GM21360 (cell line): ENCODE data around the gene TROAP.
"Not testable (repeated sequence)": the region's sequence is repeated elsewhere in the genome, so short reads cannot be mapped to it uniquely, and the experiment has no call there.

Source experiments
- ATAC-seq: cut with Tn5 transposase; IDR thresholded peaks from one replicate; pipeline ENCODE4 v1.9.1; 2021; ENCODE audit warnings: mild to moderate bottlenecking, moderate library complexity; ENCODE audit not compliant: unreplicated experiment

The TROAP gene

GRCh38 chr12:49330032-49330619 lies 7.1 kb downstream of the TROAP start:
- no peak for ATAC-seq

GRCh38 chr12:49330631-49331379 lies 7.8 kb downstream of the TROAP start:
- ATAC-seq: no peak

DNA sequence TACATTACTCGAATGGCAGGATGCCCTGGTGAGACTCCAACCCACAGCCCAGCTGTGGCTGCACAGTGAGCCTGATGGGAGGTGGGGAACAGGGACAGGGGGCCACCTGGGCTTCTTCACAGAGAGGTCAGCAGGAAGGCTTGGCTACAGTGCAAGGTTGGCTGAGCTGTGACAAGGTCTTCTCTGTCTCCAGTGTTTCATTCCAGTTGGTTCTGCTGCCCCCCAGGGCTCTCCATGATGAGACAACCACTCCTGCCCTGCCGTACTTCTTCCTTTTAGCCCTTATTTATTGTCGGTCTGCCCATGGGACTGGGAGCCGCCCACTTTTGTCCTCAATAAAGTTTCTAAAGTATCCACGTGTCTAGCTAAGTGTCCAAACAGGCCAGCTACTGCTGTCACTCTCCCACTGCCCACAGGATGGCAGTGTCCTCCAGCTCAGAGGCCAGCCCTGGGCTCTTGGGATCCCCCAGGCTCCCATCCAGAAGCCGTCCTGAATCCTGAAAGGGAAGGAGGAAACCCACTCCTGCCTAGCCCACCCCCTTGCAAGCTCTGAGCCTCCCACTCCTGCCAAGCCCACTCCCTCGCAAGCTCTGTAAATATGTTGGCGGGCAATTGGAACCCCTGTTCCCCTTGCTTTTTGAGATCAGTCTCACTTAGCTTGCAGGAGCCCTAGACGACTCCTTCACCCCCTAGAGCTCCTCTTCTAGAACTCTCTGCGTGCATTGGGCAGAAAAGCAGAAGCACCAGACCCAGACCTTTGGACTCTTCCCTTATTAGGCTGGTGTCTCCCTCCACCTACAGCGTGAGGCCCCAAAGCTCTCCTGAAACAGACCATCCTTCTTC lies 8.5 kb downstream of the TROAP start:
- ATAC-seq: no peak

DNA sequence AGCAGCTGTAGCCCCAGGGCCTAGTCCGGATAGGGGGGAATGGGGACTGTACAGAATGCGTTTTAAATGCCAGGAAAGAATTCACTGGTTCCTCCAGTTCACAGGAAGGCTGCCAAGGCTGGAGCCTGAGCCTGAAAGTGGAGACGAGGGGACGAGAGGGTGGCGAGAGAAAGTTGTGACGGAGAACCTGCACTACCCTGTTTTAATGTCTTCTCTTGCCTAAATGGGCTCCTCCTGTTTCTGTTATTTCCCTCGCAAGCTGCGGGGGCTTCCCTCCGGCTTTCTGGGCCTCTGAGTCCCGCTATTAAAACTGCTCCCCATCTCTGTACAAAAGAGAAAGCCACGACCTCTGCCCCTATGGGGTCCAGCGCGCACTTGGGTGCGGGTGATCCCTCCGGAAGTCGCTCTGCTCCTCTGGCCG lies 9.4 kb downstream of the TROAP start:
- ATAC-seq: no peak

GRCh38 chr12:49332891-49333371 lies 9.9 kb downstream of the TROAP start:
- no peak for ATAC-seq

GRCh38 chr12:49333778-49334177 lies 10.7 kb downstream of the TROAP start:
- not testable (repeated sequence) for ATAC-seq

DNA sequence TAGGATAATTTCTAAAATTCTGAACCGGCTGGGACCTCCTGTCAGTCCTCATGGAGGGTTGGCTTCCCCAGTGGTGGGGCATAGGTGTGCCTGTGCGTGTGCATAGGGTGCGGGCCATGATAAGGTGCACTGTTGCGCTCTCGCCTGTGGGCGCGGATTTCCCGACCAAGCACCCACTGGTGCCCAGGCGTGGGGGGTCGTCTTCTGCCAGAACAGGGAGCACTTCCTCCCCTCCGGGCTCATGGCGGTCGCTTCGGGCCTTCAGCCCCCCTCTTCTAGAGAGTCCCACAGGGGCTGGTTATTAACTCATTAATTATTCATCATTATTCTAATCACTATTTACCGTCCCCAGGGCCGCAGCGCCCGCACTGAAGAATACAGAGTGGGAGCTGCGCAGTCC lies 11.2 kb downstream of the TROAP start:
- ATAC-seq: no peak

DNA sequence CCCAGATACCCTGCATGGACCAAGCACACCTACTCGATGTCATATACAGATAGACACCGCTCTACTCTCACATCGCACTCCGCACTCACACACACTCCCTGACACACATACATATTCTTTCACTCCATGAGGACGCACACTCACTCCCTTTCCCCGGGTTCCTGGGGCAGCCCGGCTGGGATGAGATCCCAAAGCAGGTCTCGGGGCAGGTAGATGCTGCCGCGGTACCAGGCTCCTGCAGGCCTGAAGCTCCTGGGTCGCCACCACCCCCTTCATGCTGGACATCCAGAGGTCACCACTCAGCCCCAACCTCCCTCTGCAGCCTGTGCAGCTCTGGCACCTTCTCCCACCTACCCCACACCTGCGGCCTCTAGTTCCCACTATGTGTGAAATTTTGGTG lies 11.6 kb downstream of the TROAP start:
- no peak for ATAC-seq

DNA sequence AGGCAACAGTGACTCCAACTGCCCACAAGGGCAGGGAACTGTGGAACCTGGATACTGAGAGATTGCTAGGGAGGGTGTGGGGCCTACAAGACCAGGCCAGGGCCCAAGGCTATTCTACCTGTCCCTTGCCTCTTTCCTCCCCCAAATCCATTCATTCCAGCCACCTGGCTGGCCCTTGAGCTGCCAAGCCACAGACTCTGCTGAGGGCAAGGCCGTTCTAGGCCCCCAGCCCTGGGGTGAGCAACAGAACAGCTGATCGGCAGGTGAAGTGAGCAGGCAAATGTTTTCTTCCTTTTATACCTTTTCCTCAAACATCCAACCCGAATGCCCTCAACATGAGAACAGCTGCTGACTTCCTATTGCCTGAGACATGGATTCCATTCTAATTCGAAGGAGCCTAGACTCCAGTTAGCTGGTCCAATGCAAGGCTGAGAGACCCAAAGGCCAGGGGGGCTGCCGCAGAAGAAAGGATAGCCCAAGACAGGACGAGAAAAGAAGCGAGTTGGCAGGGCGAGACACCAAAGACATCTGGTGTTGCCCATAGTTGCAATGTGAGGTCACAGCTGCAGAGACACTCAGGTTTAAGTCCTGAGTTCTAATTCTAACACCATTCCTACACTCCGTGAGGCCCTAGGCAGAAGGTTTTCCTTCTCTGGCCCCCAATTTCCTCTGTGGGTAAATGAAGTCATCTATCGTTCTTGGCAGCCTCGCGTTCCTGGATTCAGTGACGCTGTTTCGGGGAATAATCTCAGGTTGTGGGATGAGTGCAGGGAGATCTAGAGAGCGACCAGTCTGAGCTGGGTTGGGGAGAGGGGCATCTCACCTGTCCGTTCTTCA lies 12.3 kb downstream of the TROAP start:
- ATAC-seq: no peak

GRCh38 chr12:49335955-49336644 lies 13.0 kb downstream of the TROAP start:
- ATAC-seq: no peak

DNA sequence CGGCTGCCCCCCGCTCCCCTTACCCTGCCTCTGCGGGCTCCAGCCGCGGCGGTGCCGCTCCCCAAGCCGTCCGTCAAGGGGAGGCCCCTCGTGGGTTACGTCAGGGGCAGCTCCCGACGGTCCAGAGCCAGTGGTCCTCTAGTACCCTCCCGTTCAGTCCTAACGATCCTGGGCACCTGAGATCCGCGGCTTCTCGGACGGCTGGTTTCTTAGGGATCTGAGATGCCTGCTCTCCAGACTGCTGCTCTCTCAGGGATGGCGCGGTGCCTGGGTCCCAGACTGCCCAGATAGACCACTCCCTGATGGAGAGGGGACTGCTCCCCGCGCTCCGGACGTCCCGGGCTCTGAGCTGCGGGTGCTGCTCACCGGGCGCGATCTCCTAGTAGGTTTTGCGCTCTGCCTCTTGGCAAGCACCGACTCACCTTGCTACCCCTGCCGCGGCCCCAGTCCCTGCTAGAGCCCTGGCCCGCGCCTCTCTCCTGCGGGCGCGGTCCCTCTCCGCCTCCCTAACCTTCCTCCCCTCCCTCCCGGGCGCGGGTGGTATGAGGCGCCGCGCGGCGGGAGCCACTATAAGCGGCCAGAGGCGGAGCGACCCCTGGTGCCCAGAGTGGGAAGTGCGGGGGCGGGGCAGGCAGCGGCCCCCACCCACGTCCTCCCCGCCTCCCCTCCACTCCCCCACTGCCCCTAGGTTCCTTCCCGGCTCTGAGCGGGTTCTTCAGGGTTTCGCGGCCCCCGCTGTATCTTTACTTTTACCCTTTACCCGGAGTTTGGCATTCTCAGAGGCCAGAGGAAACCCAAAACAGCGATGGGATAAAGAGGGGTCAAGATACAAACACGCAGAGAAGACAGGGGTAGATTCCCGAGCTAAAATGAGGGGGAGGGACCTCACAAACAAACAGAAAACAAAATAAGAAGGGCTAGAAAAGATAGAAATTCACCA lies 13.9 kb downstream of the TROAP start, which contains the start of gene C1QL4:
TSS of gene C1QL4 (minus strand) at position 544 of the 940 bp plus-strand sequence. CDS start 711 bp downstream, outside the sequence.
- peak; percentile 53 for ATAC-seq

- ATAC-seq: no peak
Measured at GRCh38 chr12:49338830-49339463, 15.9 kb downstream of the TROAP start.

GRCh38 chr12:49339464-49339861 lies 16.4 kb downstream of the TROAP start:
- ATAC-seq: no peak

DNA sequence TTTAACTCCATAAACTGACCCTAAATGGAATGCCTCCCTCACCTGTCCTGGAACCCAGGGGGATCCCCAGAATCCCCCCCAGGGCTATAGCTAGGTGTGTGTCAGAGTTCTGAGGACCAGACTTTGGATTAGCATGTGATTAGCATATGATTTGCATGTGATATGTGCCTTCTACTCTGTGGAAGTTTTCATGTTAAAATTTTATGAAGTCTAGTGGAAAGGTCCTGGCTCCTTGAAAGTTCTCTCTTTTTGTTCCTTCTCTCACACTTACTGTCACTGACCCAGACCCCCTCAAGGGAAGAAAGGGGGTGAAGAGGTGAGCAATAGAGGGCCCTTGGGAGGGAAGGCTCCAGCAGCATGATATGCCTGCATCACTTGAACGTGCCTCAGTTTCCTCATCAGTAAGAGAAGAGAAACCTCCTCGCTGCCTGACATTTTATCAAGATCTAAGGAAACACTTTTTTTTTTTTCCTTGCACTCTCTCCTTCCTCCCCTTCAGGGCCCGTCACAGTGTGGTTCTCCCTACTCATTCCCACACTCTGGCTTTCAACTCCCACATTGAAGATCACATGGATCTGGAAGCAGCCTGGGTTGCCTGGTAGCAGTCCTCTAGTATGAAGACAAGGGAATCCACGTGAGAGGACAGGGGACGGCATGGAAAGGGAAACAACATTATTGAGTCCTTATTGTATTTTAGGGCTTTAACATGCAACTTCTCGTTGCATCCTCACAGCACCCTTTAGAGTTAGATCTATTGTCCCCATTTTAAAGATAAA lies 17.2 kb downstream of the TROAP start:
- ATAC-seq: no peak

DNA sequence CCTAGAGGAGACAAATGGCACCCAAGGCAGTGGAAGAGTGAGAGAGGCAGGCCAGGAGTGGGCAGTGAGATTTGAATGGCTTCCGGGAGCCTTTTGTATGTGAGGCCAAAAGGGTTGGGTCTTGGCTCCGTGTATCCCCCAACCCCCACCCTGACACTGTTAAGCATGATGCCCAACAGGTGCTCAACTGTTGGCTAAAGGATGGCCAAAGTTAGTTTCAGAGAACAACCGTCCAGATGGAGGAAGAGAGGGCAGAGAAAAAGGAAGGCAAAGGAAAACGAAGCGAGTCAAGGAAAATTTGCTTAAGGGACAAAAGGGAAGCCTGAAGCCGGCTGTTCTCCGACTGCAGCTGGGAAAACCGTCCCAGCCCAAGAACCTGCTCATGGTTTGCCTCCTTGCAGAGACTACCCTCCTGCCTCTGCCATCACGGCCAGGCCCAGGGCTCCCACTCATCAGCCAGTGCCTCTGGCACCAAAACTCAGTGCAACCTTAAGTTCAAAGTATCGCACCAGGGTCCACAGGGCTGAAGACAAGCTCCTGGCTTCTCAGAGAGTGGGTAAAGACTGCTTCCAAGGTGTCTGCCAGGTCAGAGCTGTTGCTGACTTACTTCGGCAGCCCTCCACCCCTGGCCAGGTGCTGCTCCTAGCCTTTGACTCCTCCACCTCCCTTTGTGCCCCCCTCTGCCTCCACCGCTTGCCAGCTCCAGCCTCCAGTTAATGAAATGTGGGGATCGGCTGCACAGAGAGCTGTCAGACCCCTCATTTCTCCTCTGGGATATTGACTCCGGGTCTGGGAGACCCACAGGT lies 18.1 kb downstream of the TROAP start:
- no peak for ATAC-seq

DNA sequence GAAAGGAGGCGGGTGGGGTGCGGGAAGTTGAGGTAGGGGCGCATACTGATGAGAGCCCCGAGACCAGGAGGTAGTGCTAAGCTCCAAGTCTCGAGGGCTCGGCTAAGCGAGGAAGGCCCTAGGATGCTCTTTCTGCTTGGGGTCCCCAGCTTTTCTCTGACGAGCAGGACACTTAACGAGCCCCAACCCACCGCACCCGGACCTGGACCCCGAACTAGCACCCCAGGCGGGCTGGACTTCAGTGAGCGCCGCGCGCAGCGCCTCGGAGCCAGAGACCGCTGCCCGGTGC lies 18.7 kb downstream of the TROAP start:
- ATAC-seq: no peak
